Lung microvascular endothelial cell (primary cell): Measurements from ENCODE around the gene MKI67. TPM values are rescaled to one million over a fixed set of nuclear protein-coding genes. Genes with fewer than 3 reads are reported as not detected.
"Not testable (repeated sequence)": the region's sequence is repeated elsewhere in the genome, so short reads cannot be mapped to it uniquely, and the experiment has no call there.

Experiments
- DNase-seq, 2 donors: peaks; one replicate each; pipeline versions ENCODE4 v3.0.0 to v3.0.0-alpha.2; 2010; ENCODE audit warnings: low read depth in 2 of 2
- total RNA-seq: library from RNA; depleted of rRNA; stranded (reverse); fragments of >200 nt; gene quantifications from 2 replicates; pipeline ENCODE4 v1.2.1, GENCODE V29; 2014

MKI67 gene
- total RNA-seq: 2.4 and 8.5 TPM in 2 replicates

- DNase-seq: peak; percentile 85 to 90
Measured at GRCh38 chr10:128125944-128126764, at the start of gene MKI67. Gene MKI67, minus strand, starts transcription at chr10:128126423. Its CDS starts 756 bp downstream, at chr10:128125667.

- no peak for DNase-seq
Measured at GRCh38 chr10:128174581-128175559, 48.6 kb upstream of the MKI67 start.

DNA sequence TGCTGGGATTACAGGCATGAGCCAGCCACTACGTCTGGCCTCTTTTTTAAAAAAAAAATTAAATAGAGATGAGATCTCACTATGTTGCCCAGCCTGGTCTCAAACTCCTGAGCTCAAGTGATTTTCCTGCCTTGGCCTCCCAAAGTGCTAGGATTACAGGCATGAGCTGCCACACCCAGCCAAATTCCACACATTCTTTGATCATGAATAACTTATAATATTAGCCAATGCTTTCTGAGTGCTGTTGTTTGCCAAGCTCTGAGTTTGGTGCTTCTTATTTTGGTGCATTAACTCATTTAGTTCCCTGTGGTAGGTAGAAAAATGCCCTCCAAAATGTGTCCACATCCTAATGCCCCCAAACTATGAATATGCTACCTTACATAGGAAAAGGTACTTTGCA, 47.2 kb upstream of the MKI67 start:
- no peak for DNase-seq

- no peak for DNase-seq
Measured at GRCh38 chr10:128172756-128173155, 46.5 kb upstream of the MKI67 start.

- no peak for DNase-seq
Measured at GRCh38 chr10:128169811-128170379, 43.7 kb upstream of the MKI67 start.

- DNase-seq: no peak
Measured at GRCh38 chr10:128167926-128168520, 41.8 kb upstream of the MKI67 start.

GRCh38 chr10:128167123-128167522, 40.9 kb upstream of the MKI67 start:
- not testable (repeated sequence) for DNase-seq

GRCh38 chr10:128166151-128166550, 39.9 kb upstream of the MKI67 start:
- DNase-seq: no peak

DNA sequence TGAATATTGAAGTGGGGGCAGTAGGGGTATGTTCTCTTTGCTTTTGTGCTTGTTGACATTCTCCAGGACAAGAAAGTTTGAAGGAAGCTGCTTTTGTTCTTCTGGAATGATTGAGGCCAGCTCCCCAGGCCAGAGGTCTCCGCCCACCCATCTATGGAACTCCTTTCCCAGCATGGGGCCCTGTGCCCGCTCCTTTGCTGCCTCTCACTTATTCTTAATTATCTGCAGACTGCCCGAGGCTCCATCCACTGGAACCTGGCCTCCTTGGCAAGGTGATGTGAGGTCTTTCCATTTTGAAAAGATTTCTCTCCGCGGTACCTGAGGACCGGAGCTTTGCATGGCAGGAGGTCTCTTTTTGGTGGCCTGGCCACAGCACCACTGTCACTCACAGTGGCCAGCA, 39.3 kb upstream of the MKI67 start:
- DNase-seq: no peak

DNA sequence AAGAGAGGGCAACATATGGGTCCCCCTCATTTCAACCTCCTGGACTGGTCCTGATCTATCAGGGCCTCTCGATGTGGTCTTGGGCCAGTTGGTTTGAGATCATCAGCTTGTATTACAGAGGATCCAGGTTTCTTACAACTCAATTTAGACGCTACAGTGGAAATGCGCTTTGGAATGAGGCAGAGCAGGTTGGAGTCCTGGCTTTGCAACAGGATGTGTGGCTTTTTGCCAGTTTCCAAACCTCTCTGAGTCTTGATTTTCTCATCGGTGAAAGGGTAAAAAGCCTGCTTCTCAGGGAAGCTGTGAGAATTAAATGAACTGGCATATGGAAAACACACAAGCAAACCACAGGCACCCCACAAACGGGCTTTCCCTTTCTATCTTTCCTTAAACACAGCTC, 37.5 kb upstream of the MKI67 start:
- peak in 1 of 2 donors; percentile 25 for DNase-seq

GRCh38 chr10:128161031-128161430, 34.8 kb upstream of the MKI67 start:
- DNase-seq: no peak

DNA sequence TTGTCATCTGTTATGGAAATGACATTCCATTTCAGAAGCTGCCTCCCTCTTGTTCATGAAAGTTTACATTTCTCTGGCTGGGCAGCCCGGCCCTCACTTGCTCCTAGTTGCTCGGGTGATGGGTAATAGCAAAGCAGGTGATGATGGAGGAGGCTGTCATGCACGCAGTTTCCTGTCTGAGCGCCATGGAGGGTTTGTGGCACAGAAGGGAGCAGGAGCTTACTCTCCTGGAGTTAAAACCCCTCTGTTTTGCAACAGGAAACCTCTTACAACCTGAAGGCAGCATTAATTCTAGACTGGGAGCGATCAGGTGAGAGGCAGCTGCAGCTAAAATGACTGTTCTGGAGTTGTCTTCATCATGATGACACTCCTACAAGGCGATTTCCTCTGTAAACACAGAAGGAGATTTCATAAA, 34.1 kb upstream of the MKI67 start:
- DNase-seq: no peak

GRCh38 chr10:128158021-128158795, 32.0 kb upstream of the MKI67 start:
- DNase-seq: no peak

GRCh38 chr10:128156999-128157755, 31.0 kb upstream of the MKI67 start:
- no peak for DNase-seq

DNA sequence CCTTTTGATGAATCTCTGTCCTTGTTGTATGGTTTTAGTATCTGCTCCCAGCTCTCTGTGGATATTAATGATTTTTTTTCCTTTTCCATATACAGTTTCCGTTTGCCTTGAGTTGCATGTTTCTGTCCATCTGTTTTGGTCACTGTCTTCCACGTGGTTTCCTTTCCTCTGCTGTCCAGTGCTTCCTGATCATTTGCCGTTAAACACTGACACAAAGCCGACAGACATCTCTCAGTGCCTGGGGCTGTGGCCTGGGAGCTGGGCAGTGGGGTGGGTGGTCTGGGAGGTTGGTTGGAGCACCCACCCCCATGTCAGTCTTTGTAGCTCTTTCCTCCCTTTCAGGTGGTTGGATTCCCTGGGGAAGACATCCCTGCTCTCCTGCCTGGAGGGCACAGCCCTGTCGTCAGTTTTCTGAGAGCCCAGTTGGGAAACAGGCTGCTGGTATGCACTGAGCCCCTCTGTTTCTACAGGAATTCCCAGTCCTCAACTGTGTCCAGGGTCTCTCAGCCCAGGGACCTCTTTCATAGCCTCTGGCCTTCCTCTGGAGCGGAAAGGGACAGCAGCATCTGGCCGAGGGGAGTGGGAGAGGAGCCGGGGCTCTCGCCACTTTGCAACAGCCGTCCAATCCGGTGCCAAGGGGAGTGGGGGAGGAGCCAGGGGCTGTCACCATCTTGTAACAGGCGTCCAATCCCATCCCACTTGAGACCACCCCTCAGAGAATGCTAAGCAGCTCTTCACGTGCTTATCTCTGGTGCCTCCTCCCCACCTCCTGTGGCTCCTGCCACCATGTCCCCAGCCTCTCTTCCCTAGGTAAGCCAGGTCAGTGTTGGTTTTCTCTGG, 26.7 kb upstream of the MKI67 start:
- DNase-seq: peak in 1 of 2 donors; percentile 90

DNA sequence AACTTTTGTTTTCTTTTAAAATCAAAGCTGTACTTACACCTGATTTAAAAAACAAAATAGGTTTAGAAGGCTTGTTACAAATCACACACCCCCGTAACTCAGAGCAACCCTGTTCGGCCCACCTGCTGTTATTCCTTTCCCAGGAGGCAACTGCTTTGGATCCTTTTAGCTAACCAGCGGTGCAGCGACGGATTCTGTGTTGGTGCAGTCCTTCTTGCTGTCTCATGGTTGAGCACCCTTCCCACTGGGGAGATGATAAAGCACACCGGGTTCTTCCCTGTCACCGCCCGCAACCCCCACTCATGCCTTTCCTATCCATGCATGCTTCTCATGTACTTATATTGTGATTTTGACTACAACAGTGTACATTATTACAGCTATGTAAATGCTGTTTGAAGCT, 24.8 kb upstream of the MKI67 start:
- DNase-seq: no peak

GRCh38 chr10:128150561-128150960, 24.3 kb upstream of the MKI67 start:
- DNase-seq: no peak

- DNase-seq: peak; percentile 69 to 90
Measured at GRCh38 chr10:128150045-128150493, 23.8 kb upstream of the MKI67 start.
